ENCODE results near the gene HPSE2. TPM values are rescaled to one million over a fixed set of nuclear protein-coding genes. Genes with fewer than 3 reads are reported as not detected.

HPSE2 gene
- total RNA-seq, 1 donor from 2014 or later, result 0.10 TPM

DNA sequence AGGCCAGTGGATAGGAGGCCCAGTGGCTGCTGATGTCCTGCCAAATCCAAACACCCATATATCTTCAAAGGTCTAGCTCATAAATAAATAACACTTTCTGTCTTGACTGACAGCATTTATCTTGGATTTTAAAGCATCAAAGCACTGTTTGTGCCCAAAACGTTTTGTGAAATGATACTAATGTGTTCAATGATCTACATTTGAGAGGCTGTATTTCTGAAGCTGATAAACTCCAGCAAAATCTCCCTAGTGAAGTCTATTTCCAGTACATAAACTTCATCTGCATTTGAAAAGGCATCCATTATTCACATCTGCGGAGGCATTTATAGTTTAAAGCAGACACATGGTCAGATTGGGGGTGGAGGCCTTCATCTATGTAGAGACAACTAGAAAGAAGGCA lies 276.3 kb downstream of the HPSE2 start:
- H3K9me3 Mint-ChIP-seq (ENCODE audit: low read depth), result no peaks in the 10 kb centered on the region
- peaks cover 4% of the 10 kb centered on the region for H3K4me1 Mint-ChIP-seq (ENCODE audit: low read depth)
- no peaks in the 10 kb centered on the region for H3K36me3 Mint-ChIP-seq (ENCODE audit: insufficient read depth)
- H3K27ac Mint-ChIP-seq, result no peak overlapping the region
- TF ChIP-seq, protein P1, sequence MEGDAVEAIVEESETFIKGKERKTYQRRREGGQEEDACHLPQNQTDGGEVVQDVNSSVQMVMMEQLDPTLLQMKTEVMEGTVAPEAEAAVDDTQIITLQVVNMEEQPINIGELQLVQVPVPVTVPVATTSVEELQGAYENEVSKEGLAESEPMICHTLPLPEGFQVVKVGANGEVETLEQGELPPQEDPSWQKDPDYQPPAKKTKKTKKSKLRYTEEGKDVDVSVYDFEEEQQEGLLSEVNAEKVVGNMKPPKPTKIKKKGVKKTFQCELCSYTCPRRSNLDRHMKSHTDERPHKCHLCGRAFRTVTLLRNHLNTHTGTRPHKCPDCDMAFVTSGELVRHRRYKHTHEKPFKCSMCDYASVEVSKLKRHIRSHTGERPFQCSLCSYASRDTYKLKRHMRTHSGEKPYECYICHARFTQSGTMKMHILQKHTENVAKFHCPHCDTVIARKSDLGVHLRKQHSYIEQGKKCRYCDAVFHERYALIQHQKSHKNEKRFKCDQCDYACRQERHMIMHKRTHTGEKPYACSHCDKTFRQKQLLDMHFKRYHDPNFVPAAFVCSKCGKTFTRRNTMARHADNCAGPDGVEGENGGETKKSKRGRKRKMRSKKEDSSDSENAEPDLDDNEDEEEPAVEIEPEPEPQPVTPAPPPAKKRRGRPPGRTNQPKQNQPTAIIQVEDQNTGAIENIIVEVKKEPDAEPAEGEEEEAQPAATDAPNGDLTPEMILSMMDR (IDR thresholded peaks at IDR 0.05; ENCODE audit: unreplicated experiment), result no peak
- DNase-seq (ENCODE audit: low spot score, unreplicated experiment), result no peak
- no peak overlapping the region for H3K4me3 Mint-ChIP-seq (ENCODE audit: low read depth)
- no peaks in the 10 kb centered on the region for H3K27me3 Mint-ChIP-seq

DNA sequence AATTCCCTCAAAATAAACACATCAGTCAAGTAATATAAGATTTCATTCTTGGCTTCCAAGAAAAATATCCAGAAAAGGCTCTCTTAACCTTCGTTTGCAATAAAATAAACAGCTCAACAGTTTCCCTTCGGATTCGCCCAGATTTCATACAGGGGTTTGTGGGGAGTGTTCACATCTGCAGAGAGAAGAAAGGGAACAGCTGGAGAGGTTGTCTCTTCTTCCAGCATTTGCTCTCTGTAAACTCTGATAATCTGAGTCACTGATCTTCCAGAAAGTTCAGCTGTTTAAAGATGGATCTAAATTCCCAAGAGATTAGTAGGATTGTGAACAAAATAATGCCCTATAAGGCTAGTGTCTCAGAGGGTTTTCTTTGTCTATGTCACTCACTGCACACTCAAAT lies 277.9 kb downstream of the HPSE2 start:
- no peak for DNase-seq (ENCODE audit: low spot score, unreplicated experiment)
- no peak overlapping the region for H3K4me3 Mint-ChIP-seq (ENCODE audit: low read depth)
- TF ChIP-seq, protein P1 (IDR thresholded peaks at IDR 0.05; ENCODE audit: unreplicated experiment), result no peak
- no peaks in the 10 kb centered on the region for H3K36me3 Mint-ChIP-seq (ENCODE audit: insufficient read depth)
- H3K27ac Mint-ChIP-seq, result no peak overlapping the region
- no peaks in the 10 kb centered on the region for H3K27me3 Mint-ChIP-seq
- H3K4me1 Mint-ChIP-seq (ENCODE audit: low read depth), result no peaks in the 10 kb centered on the region
- H3K9me3 Mint-ChIP-seq (ENCODE audit: low read depth), result no peaks in the 10 kb centered on the region

DNA sequence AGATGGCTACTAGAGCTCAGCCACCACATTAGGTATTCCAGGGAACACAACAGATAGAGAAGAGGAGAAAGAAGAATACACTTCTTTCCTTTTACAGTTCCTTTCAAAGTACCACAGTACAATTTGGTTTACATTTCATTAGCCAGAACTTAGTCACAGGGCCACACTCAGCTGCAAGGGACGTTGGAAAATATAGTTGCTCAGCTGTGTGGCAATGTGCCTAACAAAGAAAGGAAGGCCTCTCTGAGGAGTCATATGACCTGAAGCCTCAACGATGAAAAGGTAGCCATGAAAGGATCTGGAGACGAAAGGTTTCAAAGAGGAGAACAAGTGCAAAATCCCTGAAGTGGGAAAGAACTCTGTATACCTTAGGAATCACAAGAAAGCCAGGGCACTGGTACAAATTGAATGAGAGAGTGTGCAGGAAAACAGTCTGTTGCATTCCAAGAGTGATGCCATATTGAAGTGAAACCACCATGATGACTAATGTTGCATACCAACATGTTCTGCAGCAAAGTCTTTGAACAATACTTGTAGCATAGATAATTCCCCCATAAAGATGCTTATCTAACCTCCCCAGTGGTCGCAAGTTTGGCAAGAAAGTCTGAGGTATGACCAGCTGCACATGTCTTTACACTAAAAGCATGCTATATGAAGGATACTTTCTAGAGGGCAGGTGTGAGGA lies 278.9 kb downstream of the HPSE2 start:
- no peak overlapping the region for H3K27ac Mint-ChIP-seq
- no peaks in the 10 kb centered on the region for H3K9me3 Mint-ChIP-seq (ENCODE audit: low read depth)
- no peak overlapping the region for H3K4me3 Mint-ChIP-seq (ENCODE audit: low read depth)
- TF ChIP-seq, protein P1 (IDR thresholded peaks at IDR 0.05; ENCODE audit: unreplicated experiment), result no peak
- H3K27me3 Mint-ChIP-seq, result no peaks in the 10 kb centered on the region
- no peaks in the 10 kb centered on the region for H3K4me1 Mint-ChIP-seq (ENCODE audit: low read depth)
- H3K36me3 Mint-ChIP-seq (ENCODE audit: insufficient read depth), result no peaks in the 10 kb centered on the region
- no peak for DNase-seq (ENCODE audit: low spot score, unreplicated experiment)

DNA sequence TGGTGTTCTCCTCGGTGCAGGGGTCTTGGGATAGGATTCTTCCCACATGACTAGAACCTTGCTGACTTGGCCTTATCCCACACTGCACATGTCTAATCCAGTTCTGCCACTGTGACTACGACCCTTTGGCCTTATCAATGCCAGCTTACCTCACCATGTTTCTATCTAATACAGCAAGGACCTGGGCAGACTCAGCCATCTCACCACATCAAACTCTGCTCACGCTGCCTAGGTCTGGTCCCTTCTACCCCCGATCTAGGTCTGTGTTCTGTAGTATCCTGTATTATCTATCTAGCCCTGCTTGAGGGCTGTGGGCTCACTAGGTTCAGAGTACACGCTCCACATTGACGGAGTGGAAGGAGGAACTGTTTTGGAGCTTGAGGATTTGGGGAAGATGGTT lies 282.4 kb downstream of the HPSE2 start:
- Mint-ChIP-seq H3K9me3 (ENCODE audit: low read depth) (no peaks in the 10 kb centered on the region), H3K4me3 (ENCODE audit: low read depth) (no peak overlapping the region), H3K36me3 (ENCODE audit: insufficient read depth) (no peaks in the 10 kb centered on the region), H3K27me3 (no peaks in the 10 kb centered on the region), H3K27ac (no peak overlapping the region), H3K4me1 (ENCODE audit: low read depth) (no peaks in the 10 kb centered on the region)
- no peak for DNase-seq (ENCODE audit: low spot score, unreplicated experiment)
- TF ChIP-seq, protein P1 (IDR thresholded peaks at IDR 0.05; ENCODE audit: unreplicated experiment), result no peak

DNA sequence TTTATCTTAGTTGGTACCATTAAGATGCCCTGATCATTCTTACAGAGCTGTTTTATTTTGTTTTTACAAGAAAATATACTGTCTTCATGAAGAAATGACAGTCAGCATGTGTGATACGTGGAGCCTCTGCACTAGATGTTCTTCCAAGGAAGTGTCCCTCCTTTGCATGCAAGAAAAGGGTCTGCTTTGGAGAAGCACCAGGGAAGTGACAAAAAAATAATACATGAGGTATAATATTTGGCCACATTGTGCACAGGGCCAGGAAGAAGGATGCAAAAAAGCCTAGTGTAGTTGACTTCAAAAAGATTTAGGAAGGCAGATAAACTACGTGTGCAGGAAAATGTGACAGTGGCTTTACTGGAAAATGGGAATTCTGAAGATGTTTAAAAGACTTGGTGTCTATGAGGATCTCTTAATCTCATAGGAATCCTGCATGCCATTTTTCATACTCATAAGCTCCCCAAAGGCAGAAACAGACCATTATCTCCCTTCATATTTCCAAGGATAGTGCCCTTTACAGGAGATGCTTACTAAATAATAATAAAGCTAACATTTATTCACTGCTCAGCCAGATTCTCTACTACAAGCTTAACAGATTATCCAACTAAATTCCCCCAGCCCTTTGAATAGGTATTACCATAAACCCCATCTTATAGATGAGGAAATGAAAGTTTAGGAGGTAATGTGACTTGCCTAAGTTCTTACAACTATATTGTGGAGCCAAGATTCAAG lies 284.2 kb downstream of the HPSE2 start:
- no peaks in the 10 kb centered on the region for H3K27me3 Mint-ChIP-seq
- no peak for DNase-seq (ENCODE audit: low spot score, unreplicated experiment)
- no peaks in the 10 kb centered on the region for H3K4me1 Mint-ChIP-seq (ENCODE audit: low read depth)
- H3K4me3 Mint-ChIP-seq (ENCODE audit: low read depth), result no peak overlapping the region
- no peaks in the 10 kb centered on the region for H3K36me3 Mint-ChIP-seq (ENCODE audit: insufficient read depth)
- TF ChIP-seq, protein P1 (IDR thresholded peaks at IDR 0.05; ENCODE audit: unreplicated experiment), result no peak
- H3K27ac Mint-ChIP-seq, result no peak overlapping the region
- H3K9me3 Mint-ChIP-seq (ENCODE audit: low read depth), result no peaks in the 10 kb centered on the region
